GM18505 (cell line): Measurements from ENCODE around the gene CARD19.

Source experiments
- ATAC-seq: cut with Tn5 transposase; IDR thresholded peaks from one replicate; pipeline ENCODE4 v1.9.1; 2021; ENCODE audit not compliant: unreplicated experiment
- POLR2A ChIP-seq: IDR thresholded peaks from 4 replicates; pipeline ENCODE4 v1.6.1; 2011; ENCODE audit warnings: borderline replicate concordance; ENCODE audit not compliant: insufficient read depth, insufficient read length; ENCODE audit errors: extremely low read depth

The CARD19 gene

DNA sequence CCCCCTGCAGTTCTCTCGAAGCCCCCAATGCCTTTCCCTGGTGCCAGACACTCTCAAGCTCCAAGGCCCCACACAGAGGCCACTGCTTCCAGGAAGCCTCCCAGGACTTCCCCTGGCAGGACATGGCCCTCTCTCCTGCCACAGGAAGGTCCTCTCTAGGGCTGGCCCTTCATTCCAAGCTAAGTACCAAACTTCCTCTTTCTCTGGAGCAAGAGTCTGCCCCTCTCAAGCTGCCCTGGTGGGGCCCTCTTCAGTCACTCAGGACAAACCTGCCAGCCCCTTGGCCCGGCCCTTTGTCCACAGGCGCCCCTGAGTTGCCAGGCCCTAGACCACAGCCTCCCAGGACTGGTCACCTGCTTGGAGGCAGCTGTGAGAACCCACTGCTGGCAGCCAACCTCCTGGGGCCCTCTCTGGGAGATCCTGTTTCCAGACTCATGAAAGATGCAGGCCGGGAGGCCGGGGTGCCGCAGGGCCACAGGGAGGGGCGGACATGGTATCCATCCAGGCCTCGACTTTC is 31.4 kb downstream of the CARD19 start:
- no peak for TF ChIP-seq POLR2A
- ATAC-seq, result no peak

DNA sequence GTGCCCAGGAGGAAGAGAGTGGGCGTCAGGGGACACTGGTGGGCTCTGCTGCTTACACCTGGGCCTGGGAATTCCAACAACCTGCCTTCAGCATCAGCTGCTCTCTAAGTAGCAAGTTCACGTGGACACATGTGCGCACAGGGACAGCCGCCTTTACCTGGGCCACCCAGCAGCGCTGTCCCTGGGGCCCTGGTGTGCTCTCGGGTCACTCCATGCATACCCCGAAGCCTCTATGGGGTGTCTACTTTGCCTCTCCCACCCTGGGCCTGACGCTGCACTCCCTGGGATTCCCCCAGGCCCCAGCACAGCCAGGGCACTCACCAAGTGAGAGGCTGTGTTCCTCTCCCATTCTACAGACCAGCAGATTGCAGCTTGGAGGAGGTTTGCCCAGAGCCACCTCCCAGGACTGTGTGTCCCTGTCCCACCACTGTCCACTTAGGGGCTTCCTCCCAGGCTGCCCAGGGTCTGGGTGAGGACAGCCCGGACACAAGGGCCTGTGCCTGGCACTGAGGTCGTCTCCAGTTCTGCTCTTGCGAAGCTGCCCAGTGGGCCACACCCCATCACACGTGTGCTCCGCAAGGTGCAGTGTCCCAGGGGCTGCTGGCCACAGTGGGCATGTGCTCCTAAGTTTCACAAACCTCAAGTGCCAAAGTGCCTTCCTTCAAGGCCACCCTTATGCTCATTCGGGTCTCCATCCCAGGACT is 32.1 kb downstream of the CARD19 start:
- TF ChIP-seq POLR2A, result no peak
- ATAC-seq, result no peak

DNA sequence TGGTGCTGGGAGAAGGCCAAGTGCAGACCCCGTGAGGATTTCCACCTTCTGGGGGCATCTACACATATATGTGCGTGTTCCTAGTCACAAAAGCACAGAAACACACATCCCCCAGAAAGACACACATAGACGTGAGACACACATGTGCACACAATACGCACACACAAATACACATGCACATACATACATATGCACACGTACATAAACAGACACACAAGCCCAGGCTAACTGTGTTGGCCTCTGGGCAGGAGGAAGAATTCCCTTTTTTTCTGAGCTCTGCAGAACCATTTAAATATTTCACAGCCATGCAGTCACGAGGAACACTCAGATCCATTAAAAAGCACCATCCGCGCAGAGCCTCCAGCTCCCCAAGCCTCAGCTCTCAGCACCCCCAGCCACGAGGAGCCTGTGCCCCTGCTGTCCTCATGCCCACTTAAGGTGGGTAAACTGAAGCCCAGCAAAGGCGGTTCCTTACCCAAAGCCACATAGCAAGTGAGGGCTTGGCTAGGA is 32.8 kb downstream of the CARD19 start:
- TF ChIP-seq POLR2A, result no peak
- no peak for ATAC-seq

DNA sequence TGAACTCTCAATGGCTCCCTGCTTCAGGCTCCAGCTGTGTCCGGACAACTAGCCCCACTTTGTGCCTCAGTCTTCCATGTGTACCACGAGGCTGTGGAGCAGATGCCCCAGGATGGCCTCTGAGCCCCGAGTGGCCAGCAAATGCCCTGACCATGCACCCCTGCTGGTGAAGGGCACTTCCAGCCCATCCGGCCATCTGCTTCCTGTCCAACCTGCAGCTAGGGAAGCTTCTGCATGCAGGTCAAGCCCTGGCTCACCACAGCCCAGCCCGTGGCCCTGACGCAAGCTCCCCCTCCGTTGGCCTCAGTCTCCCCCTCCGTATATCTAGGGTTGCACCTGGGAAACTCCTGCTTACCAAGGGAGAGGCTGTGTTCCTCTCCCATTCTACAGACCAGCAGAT is 33.3 kb downstream of the CARD19 start:
- no peak for TF ChIP-seq POLR2A

DNA sequence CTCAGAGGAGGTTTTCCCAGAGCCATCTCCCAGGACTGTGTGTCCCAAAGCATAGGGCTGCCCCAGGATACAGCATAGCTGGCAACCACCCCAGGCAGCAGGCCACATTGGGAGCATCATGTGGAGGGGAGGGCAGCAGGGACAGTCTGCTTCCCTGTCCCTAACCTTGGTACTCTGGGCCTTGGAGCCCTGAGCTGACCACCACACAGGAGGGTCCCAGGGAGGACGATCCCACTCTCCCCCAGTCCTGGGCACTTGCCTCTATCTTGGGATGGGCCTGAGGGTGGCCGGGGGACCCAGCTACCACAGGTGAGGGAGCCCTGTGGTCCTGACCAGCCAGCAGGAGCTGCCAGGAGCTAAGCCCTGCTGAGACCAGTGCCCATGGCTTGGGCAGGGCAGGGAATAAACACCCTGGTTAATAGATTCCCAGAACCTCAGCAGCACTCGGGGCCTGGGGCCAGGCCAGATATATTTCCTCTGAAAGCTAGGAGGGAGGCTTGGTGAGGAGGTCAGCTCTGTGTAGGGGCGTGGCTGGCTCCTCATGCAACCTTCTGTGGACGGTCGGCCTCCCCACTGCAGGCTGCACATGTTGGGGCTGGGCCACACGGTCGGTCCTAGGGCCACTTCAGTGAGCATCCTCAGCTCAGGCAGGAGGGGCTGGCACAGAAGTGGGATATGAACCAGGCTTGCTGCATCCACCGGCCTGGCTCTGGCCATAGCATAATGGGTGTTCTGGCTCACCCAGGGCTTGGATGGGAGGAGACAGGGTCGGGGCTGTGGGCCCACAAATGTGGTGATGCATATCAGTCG is 33.9 kb downstream of the CARD19 start:
- no peak for ATAC-seq
- TF ChIP-seq POLR2A, result no peak

More for the DNA sequence above, 33.3 kb downstream of the CARD19 start:
- ATAC-seq, result no peak

GRCh38 chr9:93130861-93131481 is 35.0 kb downstream of the CARD19 start:
- ATAC-seq, result no peak
- no peak for TF ChIP-seq POLR2A

DNA sequence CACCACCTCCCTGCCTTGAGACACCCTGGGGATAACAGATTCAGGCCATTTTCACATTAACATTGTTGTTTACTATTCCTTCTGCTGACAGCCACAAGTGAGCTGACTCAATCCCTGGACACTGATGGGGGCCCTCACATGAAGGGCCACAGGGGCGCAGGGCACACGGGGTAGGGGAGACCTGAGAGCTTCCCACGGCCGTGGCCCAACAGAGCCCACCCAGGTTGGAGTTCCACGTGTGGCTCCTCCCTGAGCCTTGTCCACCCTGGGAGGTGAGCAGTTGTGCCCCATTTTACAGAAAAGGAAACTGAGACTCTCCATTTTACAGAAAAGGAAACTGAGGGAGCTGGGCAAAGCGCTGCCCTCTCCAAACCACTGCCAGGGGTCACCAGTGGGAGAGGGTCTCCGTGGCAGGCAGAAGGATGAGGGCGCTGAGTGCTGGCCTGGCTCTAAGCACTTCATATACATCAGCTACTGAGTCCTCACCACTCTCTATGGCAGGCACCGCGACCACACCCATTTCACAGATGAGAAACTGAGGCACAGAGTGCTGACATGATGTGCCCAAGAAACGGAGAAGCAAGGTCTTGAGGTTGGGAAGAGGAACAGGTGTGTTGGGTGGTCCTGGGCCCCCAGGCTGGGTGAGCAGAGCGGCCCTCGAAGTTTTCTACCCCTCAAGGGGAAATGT is 35.7 kb downstream of the CARD19 start:
- TF ChIP-seq POLR2A, result no peak
- no peak for ATAC-seq

DNA sequence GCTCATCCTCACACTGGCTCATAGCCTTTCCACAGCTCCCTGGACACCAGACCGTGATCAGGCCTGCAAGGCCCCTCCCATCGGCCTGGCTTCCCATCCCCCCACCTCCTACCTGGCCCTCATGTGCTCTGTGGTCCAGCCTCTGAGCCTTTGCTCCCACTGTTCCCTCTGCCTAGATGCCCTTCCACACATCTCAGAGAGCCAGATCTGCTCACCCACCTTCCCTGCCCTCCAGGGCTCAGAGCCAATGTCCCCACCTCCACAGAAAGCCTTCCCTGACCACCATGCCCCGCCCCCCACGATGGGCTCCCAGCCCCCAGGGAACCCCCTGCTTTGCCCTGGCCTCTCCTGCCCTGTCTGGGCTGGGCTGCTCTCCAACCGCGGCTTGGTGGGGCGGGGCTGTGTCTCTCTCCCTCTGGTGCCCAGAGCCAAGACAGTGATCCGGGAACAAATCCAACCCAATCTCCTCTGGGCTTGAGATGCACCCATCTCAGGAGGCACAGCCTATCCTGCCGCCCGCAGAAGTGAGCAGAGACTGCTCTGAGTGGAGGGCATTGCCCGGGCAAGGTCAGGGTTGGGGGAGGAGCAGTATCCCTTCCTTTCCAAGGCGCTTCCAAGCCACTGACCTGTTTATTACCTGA is 36.4 kb downstream of the CARD19 start:
- no peak for TF ChIP-seq POLR2A
- ATAC-seq, result no peak

GRCh38 chr9:93132946-93133680 is 37.1 kb downstream of the CARD19 start:
- TF ChIP-seq POLR2A, result no peak
- ATAC-seq, result no peak

DNA sequence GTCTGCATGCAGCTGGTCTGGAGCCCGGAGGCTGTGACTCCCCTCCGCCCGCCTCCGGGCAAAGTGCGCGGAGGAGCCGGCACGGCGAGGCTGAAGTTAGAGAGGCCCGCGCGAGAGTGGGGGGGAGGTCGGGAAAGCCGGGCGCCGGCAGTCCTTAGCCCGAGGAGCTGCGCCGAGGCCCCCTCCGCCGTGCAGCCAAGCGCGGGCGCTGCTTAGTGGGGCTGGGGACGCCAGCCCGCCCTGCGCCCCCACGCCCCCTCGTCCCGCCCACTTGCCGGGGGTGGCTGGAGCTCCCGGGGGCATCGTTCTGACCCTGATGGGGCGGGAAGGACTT is 37.6 kb downstream of the CARD19 start:
- TF ChIP-seq POLR2A, result no peak
- peak; percentile 37 for ATAC-seq

DNA sequence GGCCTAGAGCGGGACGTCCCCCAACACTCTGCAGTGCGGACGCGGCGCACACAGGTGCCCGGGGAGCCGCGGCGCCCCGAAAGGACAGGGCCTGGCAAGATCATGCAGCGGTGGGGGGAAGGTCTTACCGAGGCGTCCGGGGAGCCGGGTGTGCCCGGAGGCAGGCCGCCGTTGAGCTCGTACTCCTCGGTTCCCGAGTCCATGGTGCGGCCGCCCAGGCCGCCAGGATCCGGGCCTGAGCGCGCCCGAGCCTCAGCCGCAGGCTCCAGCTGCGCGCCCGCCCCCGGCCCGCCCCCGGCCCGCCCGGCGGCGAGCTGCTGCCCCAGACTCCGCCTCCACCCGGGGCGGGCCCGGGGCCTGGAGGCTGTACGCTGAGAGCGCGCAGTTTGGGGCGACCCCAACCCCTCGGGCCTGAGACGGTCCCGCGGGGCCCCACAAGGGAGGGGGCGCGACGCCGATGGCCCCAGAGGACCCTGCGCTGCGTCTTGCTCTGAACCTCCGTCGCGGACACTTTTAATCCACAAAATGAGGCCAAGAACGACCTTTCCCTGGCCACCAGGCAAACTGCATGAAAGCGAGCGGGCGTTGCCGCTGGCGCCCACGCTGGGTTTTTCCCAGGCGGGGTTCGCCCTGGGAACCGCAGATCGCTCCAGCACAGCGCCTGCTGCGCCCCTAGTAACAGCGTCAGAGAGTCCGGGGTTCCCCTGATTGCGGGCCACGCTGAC is 38.2 kb downstream of the CARD19 start, which contains the start of gene NINJ1:
Gene NINJ1 (minus strand): TSS at position 237 of the 725 bp plus-strand sequence. CDS start 34 bp downstream, at position 203.
- peak; percentile 51 for TF ChIP-seq POLR2A
- peak; percentile 67 for ATAC-seq
